ENCODE measurements around the gene MPI.
"Not testable (repeated sequence)": the region's sequence is repeated elsewhere in the genome, so short reads cannot be mapped to it uniquely, and the experiment has no call there.

MPI gene

GRCh38 chr15:74869726-74870407 is 20.0 kb upstream of the MPI start:
- Histone ChIP-seq H3K4me1 (peaks cover 34% of the 10 kb centered on the region), H3K36me3 (replicated peaks) (peaks cover 30% of the 10 kb centered on the region), H3K9me3 (peaks cover 2% of the 10 kb centered on the region; the same call in 1 of the 2 replicates), H3K27me3 (ENCODE audit: low read depth) (no peaks in the 10 kb centered on the region), H3K4me3 (no peak overlapping the region)
- no peak for DNase-seq (ENCODE audit: low spot score in 2 of 2)
- in situ Hi-C loops (cut with MboI; ENCODE audit: low sequenced_read_pairs), result no loop called here

GRCh38 chr15:74870436-74871215 is 19.2 kb upstream of the MPI start:
- Histone ChIP-seq H3K4me1 (peaks cover 34% of the 10 kb centered on the region), H3K4me3 (no peak overlapping the region)
- in situ Hi-C loops (cut with MboI; ENCODE audit: low sequenced_read_pairs), result no loop called here

GRCh38 chr15:74872702-74873035 is 17.2 kb upstream of the MPI start:
- in situ Hi-C loops (cut with MboI; ENCODE audit: low sequenced_read_pairs), result no loop called here
- DNase-seq (ENCODE audit: low spot score in 2 of 2), result no peak
- H3K9me3 ChIP-seq, result peaks cover 4% of the 10 kb centered on the region
- peaks cover 23% of the 10 kb centered on the region for H3K36me3 ChIP-seq (replicated peaks)
- H3K27me3 ChIP-seq (ENCODE audit: low read depth), result no peaks in the 10 kb centered on the region
- peak overlapping the region; percentile 100 for H3K4me3 ChIP-seq
- H3K4me1 ChIP-seq, result peaks cover 34% of the 10 kb centered on the region

More at GRCh38 chr15:74870436-74871215, 19.2 kb upstream of the MPI start:
- Histone ChIP-seq H3K27me3 (ENCODE audit: low read depth) (no peaks in the 10 kb centered on the region), H3K9me3 (peaks cover 4% of the 10 kb centered on the region), H3K36me3 (replicated peaks) (peaks cover 30% of the 10 kb centered on the region)
- DNase-seq (ENCODE audit: low spot score in 2 of 2), result peak; percentile 74 to 84

GRCh38 chr15:74873036-74873755 is 16.6 kb upstream of the MPI start, which contains the start of gene SCAMP2:
Gene SCAMP2 (minus strand): TSS chr15:74873365. CDS start chr15:74873255, 110 bp downstream.
- DNase-seq (ENCODE audit: low spot score in 2 of 2), result peak; percentile 100
- H3K27me3 ChIP-seq (ENCODE audit: low read depth), result no peaks in the 10 kb centered on the region
- peaks cover 34% of the 10 kb centered on the region for H3K4me1 ChIP-seq
- H3K36me3 ChIP-seq (replicated peaks), result peaks cover 18% of the 10 kb centered on the region
- H3K9me3 ChIP-seq, result peaks cover 3% of the 10 kb centered on the region
- H3K4me3 ChIP-seq, result peak within 1 kb of the TSS; percentile 100
- in situ Hi-C loops (cut with MboI; ENCODE audit: low sequenced_read_pairs), result no loop called here

GRCh38 chr15:74873756-74874424 is 16.0 kb upstream of the MPI start:
- Histone ChIP-seq H3K36me3 (replicated peaks) (peaks cover 11% of the 10 kb centered on the region), H3K4me1 (peaks cover 34% of the 10 kb centered on the region), H3K9me3 (peaks cover 2% of the 10 kb centered on the region; the same call in 1 of the 2 replicates), H3K27me3 (ENCODE audit: low read depth) (no peaks in the 10 kb centered on the region), H3K4me3 (peak overlapping the region; percentile 100)
- in situ Hi-C loops (cut with MboI; ENCODE audit: low sequenced_read_pairs), result no loop called here
- DNase-seq (ENCODE audit: low spot score in 2 of 2), result peak; percentile 3 to 56

- peak in 1 of 2 experiments; percentile 2 for DNase-seq (ENCODE audit: low spot score in 2 of 2)
- H3K4me1 ChIP-seq, result peaks cover 8% of the 10 kb centered on the region
- in situ Hi-C loops (cut with MboI; ENCODE audit: low sequenced_read_pairs), result no loop called here
Observed at GRCh38 chr15:74878273-74878672, 11.6 kb upstream of the MPI start.

GRCh38 chr15:74882528-74882927 is 7.3 kb upstream of the MPI start:
- in situ Hi-C loops (cut with MboI; ENCODE audit: low sequenced_read_pairs), result no loop called here
- Histone ChIP-seq H3K36me3 (replicated peaks) (no peaks in the 10 kb centered on the region), H3K4me1 (peaks cover 2% of the 10 kb centered on the region; the same call in 1 of the 2 replicates), H3K4me3 (no peak overlapping the region), H3K27me3 (ENCODE audit: low read depth) (no peaks in the 10 kb centered on the region), H3K9me3 (peaks cover 19% of the 10 kb centered on the region)
- DNase-seq (ENCODE audit: low spot score in 2 of 2), result peak in 1 of 2 experiments; percentile 1

More at GRCh38 chr15:74878273-74878672, 11.6 kb upstream of the MPI start:
- Histone ChIP-seq H3K27me3 (ENCODE audit: low read depth) (no peaks in the 10 kb centered on the region), H3K4me3 (no peak overlapping the region), H3K9me3 (peaks cover 18% of the 10 kb centered on the region), H3K36me3 (replicated peaks) (no peaks in the 10 kb centered on the region)

GRCh38 chr15:74884428-74885223 is 5.2 kb upstream of the MPI start:
- in situ Hi-C loops (cut with MboI; ENCODE audit: low sequenced_read_pairs), result no loop called here
- DNase-seq (ENCODE audit: low spot score in 2 of 2), result peak in 1 of 2 experiments; percentile 2
- Histone ChIP-seq H3K27me3 (ENCODE audit: low read depth) (no peaks in the 10 kb centered on the region), H3K9me3 (peaks cover 19% of the 10 kb centered on the region), H3K4me3 (no peak overlapping the region), H3K36me3 (replicated peaks) (no peaks in the 10 kb centered on the region), H3K4me1 (peaks cover 10% of the 10 kb centered on the region)

GRCh38 chr15:74885461-74885860 is 4.4 kb upstream of the MPI start:
- Histone ChIP-seq H3K4me1 (peaks cover 11% of the 10 kb centered on the region), H3K9me3 (peaks cover 19% of the 10 kb centered on the region), H3K27me3 (ENCODE audit: low read depth) (no peaks in the 10 kb centered on the region), H3K36me3 (replicated peaks) (no peaks in the 10 kb centered on the region), H3K4me3 (no peak overlapping the region)
- in situ Hi-C loops (cut with MboI; ENCODE audit: low sequenced_read_pairs), result no loop called here
- no peak for DNase-seq (ENCODE audit: low spot score in 2 of 2)

GRCh38 chr15:74887537-74888193 is 2.2 kb upstream of the MPI start:
- H3K27me3 ChIP-seq (ENCODE audit: low read depth); H3K9me3 ChIP-seq; H3K4me3 ChIP-seq; in situ Hi-C loops (cut with MboI; ENCODE audit: low sequenced_read_pairs); DNase-seq (ENCODE audit: low spot score in 2 of 2): not testable (repeated sequence)
- Histone ChIP-seq H3K36me3 (replicated peaks) (peaks cover 20% of the 10 kb centered on the region), H3K4me1 (peaks cover 16% of the 10 kb centered on the region)

- Histone ChIP-seq H3K4me1 (peaks cover 16% of the 10 kb centered on the region), H3K27me3 (ENCODE audit: low read depth) (no peaks in the 10 kb centered on the region), H3K4me3 (no peak overlapping the region), H3K36me3 (replicated peaks) (peaks cover 30% of the 10 kb centered on the region), H3K9me3 (no peaks in the 10 kb centered on the region)
- no peak for DNase-seq (ENCODE audit: low spot score in 2 of 2)
- in situ Hi-C loops (cut with MboI; ENCODE audit: low sequenced_read_pairs), result no loop called here
Observed at GRCh38 chr15:74888716-74889115, 1.1 kb upstream of the MPI start.

- no peaks in the 10 kb centered on the region for H3K27me3 ChIP-seq (ENCODE audit: low read depth)
- no peaks in the 10 kb centered on the region for H3K9me3 ChIP-seq
- H3K4me3 ChIP-seq, result peak overlapping the region; percentile 59
- H3K4me1 ChIP-seq, result peaks cover 16% of the 10 kb centered on the region
- peaks cover 37% of the 10 kb centered on the region for H3K36me3 ChIP-seq (replicated peaks)
- DNase-seq (ENCODE audit: low spot score in 2 of 2), result peak in 1 of 2 experiments; percentile 65
- in situ Hi-C loops (cut with MboI; ENCODE audit: low sequenced_read_pairs), result no loop called here
Observed at GRCh38 chr15:74889390-74889882, 406 bp upstream of the MPI start.
